Mucosa of gallbladder (tissue), 1 donor: ENCODE results near the gene MAPK9. TPM values are rescaled to one million over a fixed set of nuclear protein-coding genes. Genes with fewer than 3 reads are reported as not detected.

Experiments used
- DNase-seq: peaks from one replicate; pipeline ENCODE4 v3.0.0-alpha.2; 2020; ENCODE audit warnings: low spot score
- total RNA-seq: library from RNA; stranded (reverse); gene quantifications from one replicate; pipeline ENCODE4 v1.2.1, GENCODE V29; 2021
- donor health status: DM: no; HTN: no; CAD: no.

The MAPK9 gene
- total RNA-seq, 1 donor from 2014 or later, result 36.1 TPM

GRCh38 chr5:180205916-180206315 lies 86.0 kb downstream of the MAPK9 start:
- no peak for DNase-seq

- DNase-seq, result no peak
Measured at GRCh38 chr5:180204276-180204819, 87.5 kb downstream of the MAPK9 start.

GRCh38 chr5:180202939-180203573 lies 88.8 kb downstream of the MAPK9 start:
- no peak for DNase-seq

- no peak for DNase-seq
Measured at GRCh38 chr5:180201051-180201987, 90.6 kb downstream of the MAPK9 start.

GRCh38 chr5:180199390-180199789 lies 92.5 kb downstream of the MAPK9 start:
- DNase-seq, result no peak

- no peak for DNase-seq
Measured at GRCh38 chr5:180198208-180198607, 93.7 kb downstream of the MAPK9 start.

- DNase-seq, result no peak
Measured at GRCh38 chr5:180197016-180197702, 94.7 kb downstream of the MAPK9 start.

- no peak for DNase-seq
Measured at GRCh38 chr5:180194410-180195345, 97.2 kb downstream of the MAPK9 start.

- DNase-seq, result no peak
Measured at GRCh38 chr5:180193749-180194375, 98.0 kb downstream of the MAPK9 start.

- no peak for DNase-seq
Measured at GRCh38 chr5:180191716-180192115, 100.2 kb downstream of the MAPK9 start.

- DNase-seq, result no peak
Measured at GRCh38 chr5:180187767-180188166, 104.1 kb downstream of the MAPK9 start.

Other genes with a start within 250 kb of the MAPK9 start
- gene RNF130, start 220.3 kb downstream of the MAPK9 start, total RNA-seq, result 85.6 TPM
- 1.1 TPM for gene RASGEF1C, start 82.9 kb downstream of the MAPK9 start, total RNA-seq
- gene GFPT2, start 61.3 kb upstream of the MAPK9 start, total RNA-seq, result 9.4 TPM
- 23.8 TPM for gene CNOT6, start 202.3 kb upstream of the MAPK9 start, total RNA-seq